Activated T-helper 1 cell treated with anti-CD3 and anti-CD28 coated beads, Interleukin-12 subunit alpha, Interleukin-12 subunit beta, Interleukin-2, Interleukin-4 antibody, amounts not matched to agents 30 ng/mL and 10 ng/mL and 1 ng/mL, durations not matched to agents 14 hours and 24 hours and 36 hours (primary cell): ENCODE measurements around the gene OR2T34. TPM values are rescaled to one million over a fixed set of nuclear protein-coding genes. Genes with fewer than 3 reads are reported as not detected.

Source experiments
- total RNA-seq: library from RNA; stranded (reverse); gene quantifications from 2 replicates; pipeline ENCODE4 v1.2.3, GENCODE V29; 2022

Gene OR2T34
- total RNA-seq, 1 donor from 2014 or later: not detected

Other genes with a start within 250 kb of the OR2T34 start
- not detected in 2 replicates for gene OR14C36, start 226.0 kb downstream of the OR2T34 start, total RNA-seq
- not detected in 2 replicates for gene OR2T4, start 213.1 kb downstream of the OR2T34 start, total RNA-seq
- not detected in 2 replicates for gene OR2T6, start 199.0 kb downstream of the OR2T34 start, total RNA-seq
- not detected in 2 replicates for gene OR2T1, start 171.7 kb downstream of the OR2T34 start, total RNA-seq
- not detected in 2 replicates for gene OR2T2, start 129.1 kb downstream of the OR2T34 start, total RNA-seq
- gene OR2T3, start 101.4 kb downstream of the OR2T34 start, total RNA-seq: not detected in 2 replicates
- not detected in 2 replicates for gene OR2T5, start 86.2 kb downstream of the OR2T34 start, total RNA-seq
- not detected in 2 replicates for gene OR2G6, start 66.7 kb downstream of the OR2T34 start, total RNA-seq
- not detected in 2 replicates for gene OR2T29, start 12.0 kb downstream of the OR2T34 start, total RNA-seq
- not detected in 2 replicates for gene OR2T10, start 22.9 kb upstream of the OR2T34 start, total RNA-seq
- not detected in 2 replicates for gene OR2T11, start 60.3 kb upstream of the OR2T34 start, total RNA-seq
- not detected in 2 replicates for gene OR2T35, start 70.5 kb upstream of the OR2T34 start, total RNA-seq
- gene OR2T27, start 80.8 kb upstream of the OR2T34 start, total RNA-seq: not detected in 2 replicates
- not detected in 2 replicates for gene OR14I1, start 128.0 kb upstream of the OR2T34 start, total RNA-seq
- gene LYPD8, start 181.0 kb upstream of the OR2T34 start, total RNA-seq: not detected in 2 replicates